IMR-90 (cell line): Measurements from ENCODE around the gene DGKZ.

Experiments
- CTCF ChIP-seq: conservative IDR thresholded peaks from 2 replicates; pipeline ENCODE4 v1.5.1; 2012; ENCODE audit warnings: mild to moderate bottlenecking, low read depth, low read length, improper control_type of control experiment
- ELK1 ChIP-seq: fragments of 150-350 bp; IDR thresholded peaks from 2 replicates; pipeline ENCODE4 v1.6.1; 2016; ENCODE audit warnings: low read depth, mild to moderate bottlenecking, low read length, moderate library complexity, borderline replicate concordance
- MXI1 ChIP-seq: IDR thresholded peaks from 2 replicates; pipeline ENCODE4 v1.6.1; 2012; ENCODE audit warnings: low read depth, mild to moderate bottlenecking, low read length, moderate library complexity, borderline replicate concordance
- POLR2A ChIP-seq: IDR thresholded peaks from 2 replicates; pipeline ENCODE4 v1.6.1; 2012; ENCODE audit warnings: mild to moderate bottlenecking, low read depth, low read length
- RAD21 ChIP-seq: IDR thresholded peaks from 2 replicates; pipeline ENCODE4 v1.6.1; 2012; ENCODE audit warnings: low read length, improper control_type of control experiment
- RFX5 ChIP-seq: IDR thresholded peaks from 2 replicates; pipeline ENCODE4 v1.8.0; 2012; ENCODE audit warnings: low read depth, mild to moderate bottlenecking, low read length, moderate library complexity
- USF2 ChIP-seq: fragments of 150-350 bp; IDR thresholded peaks from 2 replicates; pipeline ENCODE4 v1.6.1; 2017; ENCODE audit warnings: mild to moderate bottlenecking, antibody characterized with exemption, low read length, low read depth

GRCh38 chr11:46418751-46419150 lies 71.5 kb downstream of the DGKZ start:
- TF ChIP-seq CTCF = no peak
- no peak for TF ChIP-seq USF2
- no peak for TF ChIP-seq RFX5
- TF ChIP-seq POLR2A = no peak
- no peak for TF ChIP-seq MXI1
- no peak for TF ChIP-seq RAD21
- TF ChIP-seq ELK1 = no peak
